Choroid plexus epithelial cell (primary cell): ENCODE measurements around the gene ADGRB3.

Experiments used
- DNase-seq: peaks from one replicate; pipeline ENCODE4 v3.0.0-alpha.2; 2010; ENCODE audit warnings: low read depth
- H3K4me3 ChIP-seq: 2 replicates; pipeline ENCODE4 v1.5.1; 2011; ENCODE audit warnings: low read depth, mild to moderate bottlenecking, control low read depth, low read length, moderate library complexity
- TF ChIP-seq, protein P1 (sequence below): conservative IDR thresholded peaks from 2 replicates; pipeline ENCODE4 v1.5.1; 2011; ENCODE audit warnings: low read depth, mild to moderate bottlenecking, control low read depth, inconsistent platforms, low read length, moderate library complexity

The ADGRB3 gene

GRCh38 chr6:68695838-68696237 lies 60.8 kb downstream of the ADGRB3 start:
- DNase-seq: no peak
- no peak overlapping the region for H3K4me3 ChIP-seq
- TF ChIP-seq, protein P1, sequence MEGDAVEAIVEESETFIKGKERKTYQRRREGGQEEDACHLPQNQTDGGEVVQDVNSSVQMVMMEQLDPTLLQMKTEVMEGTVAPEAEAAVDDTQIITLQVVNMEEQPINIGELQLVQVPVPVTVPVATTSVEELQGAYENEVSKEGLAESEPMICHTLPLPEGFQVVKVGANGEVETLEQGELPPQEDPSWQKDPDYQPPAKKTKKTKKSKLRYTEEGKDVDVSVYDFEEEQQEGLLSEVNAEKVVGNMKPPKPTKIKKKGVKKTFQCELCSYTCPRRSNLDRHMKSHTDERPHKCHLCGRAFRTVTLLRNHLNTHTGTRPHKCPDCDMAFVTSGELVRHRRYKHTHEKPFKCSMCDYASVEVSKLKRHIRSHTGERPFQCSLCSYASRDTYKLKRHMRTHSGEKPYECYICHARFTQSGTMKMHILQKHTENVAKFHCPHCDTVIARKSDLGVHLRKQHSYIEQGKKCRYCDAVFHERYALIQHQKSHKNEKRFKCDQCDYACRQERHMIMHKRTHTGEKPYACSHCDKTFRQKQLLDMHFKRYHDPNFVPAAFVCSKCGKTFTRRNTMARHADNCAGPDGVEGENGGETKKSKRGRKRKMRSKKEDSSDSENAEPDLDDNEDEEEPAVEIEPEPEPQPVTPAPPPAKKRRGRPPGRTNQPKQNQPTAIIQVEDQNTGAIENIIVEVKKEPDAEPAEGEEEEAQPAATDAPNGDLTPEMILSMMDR: no peak

DNA sequence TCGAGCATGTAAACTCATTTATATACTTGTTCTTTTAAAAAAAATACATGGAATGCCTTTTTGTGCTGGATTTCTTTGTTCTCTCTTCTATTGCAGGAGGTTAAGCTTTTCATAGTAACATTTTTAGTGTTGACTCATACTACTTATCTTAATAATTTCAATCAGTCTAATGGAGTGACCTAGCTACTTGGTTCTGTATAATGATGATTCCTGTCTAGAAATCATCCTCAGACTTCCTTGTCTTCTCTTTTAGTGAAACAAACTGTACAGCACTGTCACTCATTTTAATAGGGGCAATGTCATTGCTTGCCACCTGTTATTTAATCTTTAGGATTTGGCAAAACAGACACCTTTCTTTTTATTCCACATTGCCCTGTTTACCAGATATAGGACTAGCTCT lies 62.3 kb downstream of the ADGRB3 start:
- DNase-seq: no peak

GRCh38 chr6:68701159-68701558 lies 66.1 kb downstream of the ADGRB3 start:
- no peak for DNase-seq
- no peak overlapping the region for H3K4me3 ChIP-seq
- TF ChIP-seq, protein P1: no peak

More for the DNA sequence above, 62.3 kb downstream of the ADGRB3 start:
- H3K4me3 ChIP-seq: no peak overlapping the region
- TF ChIP-seq, protein P1: no peak

DNA sequence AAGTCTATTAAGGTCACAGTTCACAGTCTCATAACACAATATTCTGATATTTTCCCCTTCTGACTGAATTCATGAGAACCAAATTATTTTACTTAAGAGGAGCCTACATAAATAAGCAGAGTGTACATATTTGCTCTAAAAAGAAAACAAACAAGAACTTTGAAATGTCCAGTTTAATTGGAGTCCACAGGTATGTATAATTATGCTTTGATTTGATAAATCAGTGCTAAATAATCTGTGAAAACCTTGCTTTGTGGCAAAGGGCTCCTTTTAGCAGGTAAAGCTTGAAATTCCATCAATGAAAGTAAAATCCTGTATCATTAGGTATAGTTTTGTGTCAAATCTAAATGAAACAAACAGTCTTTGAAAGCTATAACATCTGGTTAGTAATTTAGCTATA lies 69.4 kb downstream of the ADGRB3 start:
- no peak overlapping the region for H3K4me3 ChIP-seq
- no peak for DNase-seq
- TF ChIP-seq, protein P1: no peak

- no peak overlapping the region for H3K4me3 ChIP-seq
- TF ChIP-seq, protein P1: no peak
- DNase-seq: no peak
These were observed 74.0 kb downstream of the ADGRB3 start for GRCh38 chr6:68709091-68709490.

GRCh38 chr6:68709882-68710281 lies 74.8 kb downstream of the ADGRB3 start:
- no peak overlapping the region for H3K4me3 ChIP-seq
- no peak for DNase-seq
- TF ChIP-seq, protein P1: no peak

- DNase-seq: no peak
- H3K4me3 ChIP-seq: no peak overlapping the region
- TF ChIP-seq, protein P1: no peak
These were observed 75.4 kb downstream of the ADGRB3 start for GRCh38 chr6:68710496-68710895.
